ENCODE data around the gene BOD1. TPM values are rescaled to one million over a fixed set of nuclear protein-coding genes. Genes with fewer than 3 reads are reported as not detected.
A peak's percentile ranks its signal among the peaks of the same experiment; 100 is the strongest.

The BOD1 gene
- polyA plus RNA-seq, 2 of the 4 experiments (the other 2 are of a cell fraction), result 59.1 to 102 TPM

DNA sequence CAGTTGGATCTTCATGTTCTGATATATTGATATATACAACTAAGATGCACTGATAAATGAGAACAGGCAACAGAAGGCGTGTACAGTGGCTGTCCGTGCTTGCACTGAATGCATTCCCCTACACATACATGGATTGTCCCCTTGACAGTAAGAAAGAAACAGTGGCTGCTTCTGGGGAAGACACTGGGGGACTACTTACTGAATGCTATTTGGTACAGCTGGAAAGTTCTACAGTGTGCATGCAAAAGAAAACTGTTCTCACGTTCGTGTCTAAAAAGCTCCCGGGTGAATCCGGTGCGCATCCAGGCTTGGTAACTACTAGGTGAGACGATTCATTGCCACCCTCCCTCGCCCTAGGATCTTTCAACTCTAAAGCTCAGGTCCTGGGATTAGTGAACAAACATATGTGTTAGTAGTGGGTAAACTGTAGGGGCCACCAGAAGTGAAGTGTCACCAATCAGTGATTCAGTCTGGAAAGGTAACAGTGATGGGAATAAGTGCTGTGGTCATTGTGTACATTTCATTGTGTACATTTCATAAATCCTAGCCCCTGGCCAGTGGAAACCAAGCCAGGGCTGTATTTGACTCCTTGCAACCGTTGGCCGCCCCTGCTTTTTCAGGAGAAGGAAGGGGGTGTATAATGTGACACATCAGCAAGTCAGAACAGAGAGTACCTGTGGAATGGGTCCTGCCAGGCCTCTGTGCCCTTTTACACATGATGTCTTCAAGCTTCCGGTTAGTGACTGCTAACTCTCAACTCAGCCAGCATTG lies 46.3 kb upstream of the BOD1 start:
- no peak for DNase-seq (ENCODE audit: low read depth in 1 of 2, low spot score in 1 of 2)
- WGBS (ENCODE audit: missing lambda C conversion rate), result 78% methylated on average over 12 of the region's 12 CpGs

DNA sequence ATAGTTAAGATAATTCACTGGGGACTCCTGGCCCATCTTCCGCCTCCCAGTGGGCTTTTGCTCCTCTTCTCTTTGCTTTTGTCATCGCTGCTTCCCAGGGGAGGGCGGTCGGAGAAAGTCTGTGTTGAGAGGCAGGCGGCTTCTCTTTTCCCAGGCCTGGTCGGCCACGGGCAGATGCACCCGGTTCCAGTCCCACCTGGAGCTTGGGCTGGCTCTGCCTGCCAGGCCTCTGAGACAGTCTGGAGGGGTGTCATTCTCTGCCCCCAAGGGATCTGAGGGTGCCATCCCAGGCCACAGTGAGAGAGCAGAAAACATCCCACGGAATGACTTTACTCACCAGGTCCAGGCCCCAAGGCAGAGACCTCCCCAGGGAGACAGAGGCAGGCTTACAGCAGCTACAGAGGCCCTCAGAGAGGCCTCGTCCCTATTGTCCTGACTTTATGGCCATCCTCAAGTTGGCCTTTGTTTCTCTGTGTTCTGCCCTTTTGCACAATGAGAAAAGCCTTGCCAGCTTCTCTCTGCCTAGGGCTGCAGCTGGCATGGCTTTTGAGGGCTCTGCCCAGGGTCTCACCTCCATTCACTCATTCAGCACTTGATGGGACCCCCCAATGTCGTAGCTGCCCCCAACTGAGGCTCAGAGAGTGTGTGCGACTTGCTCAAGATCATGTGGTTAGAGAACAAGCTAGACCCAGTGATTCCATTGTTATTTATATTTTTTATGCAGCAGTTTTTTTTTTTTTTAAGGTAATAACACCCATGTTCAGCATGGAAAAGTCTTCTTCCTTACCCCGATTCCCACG lies 44.2 kb upstream of the BOD1 start:
- POLR2A ChIA-PET, result no interaction called here
- H3K9me3 ChIP-seq, result 0 out of 3 replicates have a peak, but pooled peaks cover 6% of the 10 kb centered on the region
- H3K4me1 ChIP-seq, result peaks cover 3% of the 10 kb centered on the region; the same call in 1 of the 3 replicates
- ATAC-seq (no peak), FAIRE-seq (no peak), DNase-seq (ENCODE audit: low read depth in 1 of 2, low spot score in 1 of 2) (no peak)
- H3K4me2 ChIP-seq, result no peak overlapping the region
- CTCF ChIA-PET, result interaction anchor here (0.7 to 1.4 kb wide), 2 partner anchors 9 to 28 kb away, joined by 3 read pairs; no protein-coding TSS in a partner anchor
- no peak overlapping the region for H3K4me3 ChIP-seq
- TF ChIP-seq NFE2L2 (conservative IDR thresholded peaks at IDR 0.05; ENCODE audit: low read length) (no peak), CTCF (IDR thresholded peaks at IDR 0.05) (no peak), EHF (CRISPR knock-in tag; IDR thresholded peaks at IDR 0.05) (no peak)
- WGBS (ENCODE audit: missing lambda C conversion rate), result 81% methylated on average over 11 of the region's 14 CpGs
- no peak overlapping the region for H3K27ac ChIP-seq

More for the DNA sequence above, 46.3 kb upstream of the BOD1 start:
- no peak for ATAC-seq
- H3K9me3 ChIP-seq, result 0 out of 3 replicates have a peak, but pooled peaks cover 6% of the 10 kb centered on the region
- H3K4me2 ChIP-seq, result no peak overlapping the region
- FAIRE-seq, result no peak
- peaks cover 3% of the 10 kb centered on the region; the same call in 1 of the 3 replicates for H3K4me1 ChIP-seq
- TF ChIP-seq RCOR1 (IDR thresholded peaks at IDR 0.05; ENCODE audit: low read depth, low read length) (no peak), JUN (IDR thresholded peaks at IDR 0.05) (no peak), NFE2L2 (conservative IDR thresholded peaks at IDR 0.05; ENCODE audit: low read length) (no peak), NPAS2 (CRISPR knock-in tag; IDR thresholded peaks at IDR 0.05; ENCODE audit: borderline replicate concordance) (no peak), CBX2 (IDR thresholded peaks at IDR 0.05; ENCODE audit: borderline replicate concordance, low read depth) (no peak)
- H3K4me3 ChIP-seq, result no peak overlapping the region
- CTCF ChIA-PET, result interaction anchor here (1.1 kb wide), 1 partner anchor 655 kb away, joined by 3 read pairs; no protein-coding TSS in a partner anchor
- peak overlapping the region in 1 of 2 experiments; percentile 44; a peak in 3 of 6 replicates for H3K27ac ChIP-seq
- POLR2A ChIA-PET, result no interaction called here

DNA sequence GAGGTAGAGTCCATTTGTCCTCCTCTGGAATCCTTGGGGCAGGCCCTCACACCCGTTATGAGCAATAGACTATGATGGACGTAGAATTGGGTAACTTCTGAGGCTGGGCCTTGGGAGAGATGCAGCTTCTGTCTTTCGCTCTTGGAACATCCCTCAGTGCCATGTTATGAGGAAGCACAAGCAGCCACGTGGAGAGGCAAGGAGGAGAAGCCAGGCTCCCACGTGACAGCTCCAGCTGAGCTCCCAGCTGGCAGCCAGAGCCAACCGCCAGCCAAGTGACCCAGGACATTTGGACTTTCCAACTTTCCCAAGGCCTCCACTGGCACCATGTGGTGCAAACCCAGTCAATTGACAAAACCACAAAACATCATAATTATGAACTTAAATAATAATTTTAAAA lies 43.0 kb upstream of the BOD1 start:
- Histone ChIP-seq H3K4me1 (peaks cover 3% of the 10 kb centered on the region; the same call in 1 of the 3 replicates), H3K4me3 (no peak overlapping the region), H3K9me3 (0 out of 3 replicates have a peak, but pooled peaks cover 6% of the 10 kb centered on the region), H3K4me2 (no peak overlapping the region), H3K27ac (no peak overlapping the region)
- FAIRE-seq (no peak), DNase-seq (ENCODE audit: low read depth in 1 of 2, low spot score in 1 of 2) (no peak), ATAC-seq (no peak)
- TF ChIP-seq REST (IDR thresholded peaks at IDR 0.05) (no peak), HOXA7 (CRISPR knock-in tag; IDR thresholded peaks at IDR 0.05) (no peak), KDM5A (IDR thresholded peaks at IDR 0.05) (no peak), HEYL (CRISPR knock-in tag; IDR thresholded peaks at IDR 0.05) (no peak), BCL3 (IDR thresholded peaks at IDR 0.05) (no peak), RFX5 (IDR thresholded peaks at IDR 0.05) (no peak)
- ChIA-PET POLR2A (no interaction called here), CTCF (interaction anchor here (1.4 kb wide), 1 partner anchor 10 kb away, joined by 3 read pairs; no protein-coding TSS in a partner anchor)
- WGBS (ENCODE audit: missing lambda C conversion rate), result 70% methylated on average over 6 of the region's 6 CpGs

Measured in A549 (cell line).